HG02884 (cell line): ENCODE data around the gene AGPAT1.

Experiments
- ATAC-seq: cut with Tn5 transposase; IDR thresholded peaks from one replicate; pipeline ENCODE4 v1.9.1; 2021; ENCODE audit warnings: mild to moderate bottlenecking, moderate library complexity; ENCODE audit not compliant: unreplicated experiment

The AGPAT1 gene

GRCh38 chr6:32127409-32127716 is 48.5 kb downstream of the AGPAT1 start:
- no peak for ATAC-seq

GRCh38 chr6:32126880-32127279 is 49.0 kb downstream of the AGPAT1 start:
- no peak for ATAC-seq

DNA sequence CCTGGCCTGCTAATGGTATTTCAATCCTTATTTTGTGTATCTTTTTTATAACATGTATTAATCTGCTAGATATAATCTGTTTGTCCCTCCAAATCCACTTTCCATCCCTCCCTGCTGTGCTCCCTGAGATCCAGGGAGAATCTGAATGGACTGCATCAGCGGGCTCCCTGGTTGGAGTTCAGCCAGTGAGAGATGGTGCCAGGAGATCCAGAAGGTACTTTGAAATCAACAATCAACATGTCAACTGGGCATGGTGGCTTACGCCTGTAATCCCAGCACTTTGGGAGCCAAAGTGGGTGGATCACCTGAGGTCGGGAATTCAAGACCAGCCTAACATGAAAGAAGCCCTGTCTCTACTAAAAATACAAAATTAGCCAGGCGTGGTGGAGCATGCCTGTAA is 52.2 kb downstream of the AGPAT1 start:
- no peak for ATAC-seq

DNA sequence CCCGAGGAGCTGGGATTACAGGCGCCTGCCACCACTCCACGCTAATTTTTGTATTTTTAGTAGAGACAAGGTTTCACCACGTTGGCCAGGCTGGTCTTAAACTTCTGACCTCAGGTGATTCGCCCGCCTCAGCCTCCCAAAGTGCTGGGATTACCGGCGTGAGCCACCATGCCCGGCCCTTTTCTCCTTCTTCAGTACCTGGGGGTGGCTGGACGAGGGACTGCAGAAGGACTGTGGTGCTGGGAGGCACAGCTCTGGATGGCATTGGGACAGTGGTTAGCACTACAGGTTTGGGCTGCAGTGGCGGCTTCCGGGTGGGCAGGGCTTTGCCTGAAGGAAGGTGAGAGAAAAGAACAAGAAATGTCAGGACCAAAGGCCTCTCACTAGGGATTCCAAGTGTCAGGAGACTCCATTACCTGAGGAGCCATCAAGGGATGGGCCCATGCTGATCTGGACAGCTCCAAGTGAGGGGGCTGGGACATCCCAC is 55.3 kb downstream of the AGPAT1 start:
- ATAC-seq: no peak

- no peak for ATAC-seq
Observed at GRCh38 chr6:32118782-32119628, 56.9 kb downstream of the AGPAT1 start.
